CD14-positive monocyte (primary cell): Measurements from ENCODE around the gene ISY1. TPM values are rescaled to one million over a fixed set of nuclear protein-coding genes. Genes with fewer than 3 reads are reported as not detected.

Experiments
- DNase-seq, 3 donors: peaks; one replicate each; pipeline ENCODE4 v3.0.0-alpha.2; 2011 to 2022
- H2AFZ ChIP-seq: 2 replicates; pipeline ENCODE4 v1.6.0; 2012; ENCODE audit warnings: mild to moderate bottlenecking, low read depth, low read length, inconsistent platforms; ENCODE audit not compliant: insufficient read depth, poor library complexity, severe bottlenecking
- H3K27ac ChIP-seq, 2 donors: 1 replicate in 1 of 2; 2 replicates in 1 of 2; pipeline ENCODE4 v1.5.1; 2012 to 2013; ENCODE audit warnings: low read length in 2 of 2, control low read depth in 1 of 2, inconsistent platforms in 1 of 2, low read depth in 1 of 2, mild to moderate bottlenecking in 1 of 2
- H3K27me3 ChIP-seq, 2 donors: one replicate each; pipeline versions ENCODE4 v1.6.0 to v1.6.1; 2011 to 2013; ENCODE audit warnings: low read length in 2 of 2; ENCODE audit not compliant: control insufficient read depth in 2 of 2, insufficient read depth in 2 of 2
- H3K36me3 ChIP-seq, 2 donors: replicated peaks in 1 of 2; 1 replicate in 1 of 2; 2 replicates in 1 of 2; pipeline versions ENCODE4 v1.5.1 to v1.6.1; 2012 to 2013; ENCODE audit warnings: low read length in 2 of 2, control low read depth in 1 of 2, inconsistent platforms in 1 of 2, mild to moderate bottlenecking in 1 of 2; ENCODE audit not compliant: insufficient read depth in 2 of 2, control insufficient read depth in 1 of 2
- H3K4me1 ChIP-seq, 2 donors: 1 replicate in 1 of 2; 2 replicates in 1 of 2; pipeline versions ENCODE4 v1.5.1 to v1.6.1; 2012 to 2013; ENCODE audit warnings: low read length in 2 of 2, control low read depth in 1 of 2, inconsistent platforms in 1 of 2, mild to moderate bottlenecking in 1 of 2, moderate library complexity in 1 of 2; ENCODE audit not compliant: insufficient read depth in 2 of 2, control insufficient read depth in 1 of 2
- H3K4me2 ChIP-seq: replicated peaks from 2 replicates; pipeline ENCODE3; 2012; ENCODE audit warnings: low read length, moderate library complexity, mild to moderate bottlenecking; ENCODE audit not compliant: poor library complexity, severe bottlenecking; ENCODE audit errors: extremely low read depth
- H3K4me3 ChIP-seq, 3 experiments: fragments of 200-600 bp in 1 of 3; sonication (generic) in 1 of 3; replicated peaks in 1 of 3; 1 replicate in 2 of 3; 2 replicates in 1 of 3; pipeline ENCODE4 v1.5.1; 2011 to 2013; ENCODE audit warnings: low read length in 3 of 3, mild to moderate bottlenecking in 3 of 3, control low read depth in 2 of 3, low read depth in 2 of 3, inconsistent platforms in 1 of 3, moderate library complexity in 1 of 3
- H3K79me2 ChIP-seq: 2 replicates; pipeline ENCODE4 v1.6.0; 2012; ENCODE audit warnings: mild to moderate bottlenecking, control low read depth, inconsistent platforms, low read length, moderate library complexity; ENCODE audit not compliant: insufficient read depth
- H3K9ac ChIP-seq: 2 replicates; pipeline ENCODE4 v1.6.0; 2017; ENCODE audit warnings: low read length, mild to moderate bottlenecking; ENCODE audit not compliant: insufficient read depth, poor library complexity, severe bottlenecking
- H3K9me3 ChIP-seq, 2 donors: replicated peaks in 1 of 2; 1 replicate in 1 of 2; 2 replicates in 1 of 2; pipeline versions ENCODE4 v1.5.1 to v1.6.1; 2012 to 2013; ENCODE audit warnings: low read length in 2 of 2, control low read depth in 1 of 2; ENCODE audit not compliant: control insufficient read depth in 1 of 2, insufficient read depth in 1 of 2
- H4K20me1 ChIP-seq: 2 replicates; pipeline ENCODE4 v1.6.0; 2012; ENCODE audit warnings: mild to moderate bottlenecking, low read length, control low read depth, moderate library complexity; ENCODE audit not compliant: insufficient read depth
- H3K27ac Mint-ChIP-seq, 7 donors: one replicate each; pipeline ENCODE4 v1.8.0; 2020; ENCODE audit warnings: mild to moderate bottlenecking in 7 of 7, mixed read lengths in 7 of 7, moderate library complexity in 6 of 7, inconsistent platforms in 2 of 7
- H3K27me3 Mint-ChIP-seq, 3 donors: one replicate each; pipeline ENCODE4 v1.8.0; 2021 to 2022; ENCODE audit warnings: low read depth in 3 of 3, mild to moderate bottlenecking in 3 of 3, mixed read lengths in 3 of 3, moderate library complexity in 3 of 3, inconsistent platforms in 1 of 3
- H3K36me3 Mint-ChIP-seq, 2 donors: one replicate each; pipeline ENCODE4 v1.8.0; 2020; ENCODE audit warnings: mixed read lengths in 2 of 2, inconsistent platforms in 1 of 2, mild to moderate bottlenecking in 1 of 2
- H3K4me1 Mint-ChIP-seq: one replicate; pipeline ENCODE4 v1.8.0; 2020; ENCODE audit warnings: mild to moderate bottlenecking, mixed read lengths
- H3K4me3 Mint-ChIP-seq, 2 donors: one replicate each; pipeline ENCODE4 v1.8.0; 2020; ENCODE audit warnings: mild to moderate bottlenecking in 2 of 2, mixed read lengths in 2 of 2, moderate library complexity in 1 of 2
- H3K9me3 Mint-ChIP-seq, 7 donors: one replicate each; pipeline ENCODE4 v1.8.0; 2020 to 2022; ENCODE audit warnings: mixed read lengths in 7 of 7, mild to moderate bottlenecking in 6 of 7, moderate library complexity in 6 of 7, inconsistent platforms in 2 of 7
- WGBS: methylation state at CpG from one replicate; pipeline ENCODE4 v1.1.5; 2013; ENCODE audit warnings: missing lambda C conversion rate; ENCODE audit not compliant: insufficient coverage; 5-methylcytosine and 5-hydroxymethylcytosine counted together
- intact Hi-C, 2 donors: fragments of 100-400 bp; cut with micrococcal nuclease; formaldehyde crosslinking; loops; one replicate each; pipeline versions ENCODE4 v1.15.0 to v1.15.1; 2023
- polyA plus RNA-seq, 3 donors: library from polyadenylated mRNA; depleted of rRNA in 1 of 3; unstranded in 2 of 3; stranded (reverse) in 1 of 3; fragments of 300-500 nt in 2 of 3; fragments of >200 nt in 1 of 3; fragmentation: Illumina TruSeq in 2 of 3; gene quantifications; 1 replicate in 2 of 3; 2 replicates in 1 of 3; pipeline ENCODE4 v1.2.3, GENCODE V29; 2012 to 2021
- TF ChIP-seq, protein P1 (sequence below): fragments of 200-600 bp; IDR thresholded peaks from one replicate; pipeline ENCODE4 v1.8.0; 2022; ENCODE audit warnings: antibody characterized with exemption, mild to moderate bottlenecking

ISY1 gene
- polyA plus RNA-seq, 3 donors = 25.2 to 70.7 (median 67.9) TPM

DNA sequence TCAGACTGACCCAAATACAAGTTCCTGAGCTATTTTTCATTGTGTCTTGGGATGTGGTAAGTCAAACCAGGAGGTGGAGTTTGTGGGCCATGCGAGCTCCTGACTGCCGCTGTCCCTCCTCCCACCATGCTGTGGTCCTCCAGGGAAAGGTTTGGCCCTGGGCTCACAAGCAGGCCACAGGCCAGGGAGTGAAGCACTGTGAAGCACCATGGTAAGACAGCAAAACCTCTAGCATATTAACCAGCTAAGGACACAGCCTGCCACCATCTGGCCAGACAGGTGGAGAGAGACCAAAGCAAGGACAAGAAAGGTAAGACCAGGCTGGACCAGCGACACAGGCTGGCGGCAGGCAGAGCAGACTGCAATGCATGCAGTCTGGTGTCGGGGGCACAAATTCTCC is 54.5 kb downstream of the ISY1 start:
- no peak overlapping the region for H3K4me2 ChIP-seq
- peaks cover 97% of the 10 kb centered on the region for H4K20me1 ChIP-seq
- H3K27ac Mint-ChIP-seq = no peak overlapping the region
- DNase-seq = no peak
- H3K4me1 Mint-ChIP-seq = peaks cover 2% of the 10 kb centered on the region
- no peaks in the 10 kb centered on the region for H3K4me1 ChIP-seq
- WGBS = 95% methylated on average over 4 of the region's 5 CpGs
- H3K27me3 ChIP-seq = no peaks in the 10 kb centered on the region
- intact Hi-C loops = no loop called here
- H3K4me3 ChIP-seq = no peak overlapping the region
- H3K36me3 ChIP-seq = peaks cover 44 to 81% of the 10 kb centered on the region in 2 donors
- no peak overlapping the region for H3K9ac ChIP-seq
- H2AFZ ChIP-seq = no peak overlapping the region
- H3K27me3 Mint-ChIP-seq = peaks cover 0 to 2% (median 0%) of the 10 kb centered on the region in 3 donors
- no peak overlapping the region for H3K27ac ChIP-seq
- peaks cover 43% of the 10 kb centered on the region for H3K79me2 ChIP-seq
- peaks cover 68 to 84% of the 10 kb centered on the region in 2 donors for H3K36me3 Mint-ChIP-seq
- H3K4me3 Mint-ChIP-seq = no peak overlapping the region
- H3K9me3 ChIP-seq = no peaks in the 10 kb centered on the region
- H3K9me3 Mint-ChIP-seq = no peaks in the 10 kb centered on the region
- TF ChIP-seq, protein P1, sequence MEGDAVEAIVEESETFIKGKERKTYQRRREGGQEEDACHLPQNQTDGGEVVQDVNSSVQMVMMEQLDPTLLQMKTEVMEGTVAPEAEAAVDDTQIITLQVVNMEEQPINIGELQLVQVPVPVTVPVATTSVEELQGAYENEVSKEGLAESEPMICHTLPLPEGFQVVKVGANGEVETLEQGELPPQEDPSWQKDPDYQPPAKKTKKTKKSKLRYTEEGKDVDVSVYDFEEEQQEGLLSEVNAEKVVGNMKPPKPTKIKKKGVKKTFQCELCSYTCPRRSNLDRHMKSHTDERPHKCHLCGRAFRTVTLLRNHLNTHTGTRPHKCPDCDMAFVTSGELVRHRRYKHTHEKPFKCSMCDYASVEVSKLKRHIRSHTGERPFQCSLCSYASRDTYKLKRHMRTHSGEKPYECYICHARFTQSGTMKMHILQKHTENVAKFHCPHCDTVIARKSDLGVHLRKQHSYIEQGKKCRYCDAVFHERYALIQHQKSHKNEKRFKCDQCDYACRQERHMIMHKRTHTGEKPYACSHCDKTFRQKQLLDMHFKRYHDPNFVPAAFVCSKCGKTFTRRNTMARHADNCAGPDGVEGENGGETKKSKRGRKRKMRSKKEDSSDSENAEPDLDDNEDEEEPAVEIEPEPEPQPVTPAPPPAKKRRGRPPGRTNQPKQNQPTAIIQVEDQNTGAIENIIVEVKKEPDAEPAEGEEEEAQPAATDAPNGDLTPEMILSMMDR = no peak

- H3K27ac ChIP-seq = no peak overlapping the region
- whole genome bisulfite sequencing = 100% methylated on average over 3 of the region's 4 CpGs
- H3K36me3 Mint-ChIP-seq = peaks cover 68 to 83% of the 10 kb centered on the region in 2 donors
- H2AFZ ChIP-seq = no peak overlapping the region
- H3K9me3 ChIP-seq = no peaks in the 10 kb centered on the region
- H3K27ac Mint-ChIP-seq = no peak overlapping the region
- peaks cover 43 to 81% of the 10 kb centered on the region in 2 donors for H3K36me3 ChIP-seq
- no peak overlapping the region for H3K9ac ChIP-seq
- peaks cover 97% of the 10 kb centered on the region for H4K20me1 ChIP-seq
- H3K9me3 Mint-ChIP-seq = no peaks in the 10 kb centered on the region
- peaks cover 0 to 2% (median 0%) of the 10 kb centered on the region in 3 donors for H3K27me3 Mint-ChIP-seq
- peaks cover 45% of the 10 kb centered on the region for H3K79me2 ChIP-seq
- H3K4me2 ChIP-seq = no peak overlapping the region
- TF ChIP-seq, protein P1 = no peak
- no peaks in the 10 kb centered on the region for H3K4me1 ChIP-seq
- no peaks in the 10 kb centered on the region for H3K27me3 ChIP-seq
- intact Hi-C loops = no loop called here
- H3K4me1 Mint-ChIP-seq = peaks cover 2% of the 10 kb centered on the region
- no peak overlapping the region for H3K4me3 ChIP-seq
- no peak overlapping the region for H3K4me3 Mint-ChIP-seq
- no peak for DNase-seq
Measured at GRCh38 chr3:129105862-129106261, 55.0 kb downstream of the ISY1 start.
